Stimulated activated CD4-positive, alpha-beta T cell treated with anti-CD3 and anti-CD28 coated beads, TNF-alpha, amount 100 ng/mL, for 1 hour (primary cell): ENCODE measurements around the gene TFPI.

Experiments used
- DNase-seq, 3 donors: peaks; one replicate each; pipeline ENCODE4 v3.0.0-alpha.2; 2020; ENCODE audit warnings: low read depth in 3 of 3, low spot score in 1 of 3

Gene TFPI

GRCh38 chr2:187470698-187471097 lies 83.5 kb downstream of the TFPI start:
- no peak for DNase-seq

- DNase-seq: no peak
Measured at GRCh38 chr2:187469538-187469937, 84.7 kb downstream of the TFPI start.

- no peak for DNase-seq
Measured at GRCh38 chr2:187468262-187468661, 86.0 kb downstream of the TFPI start.

GRCh38 chr2:187466129-187466792 lies 88.0 kb downstream of the TFPI start:
- no peak for DNase-seq

GRCh38 chr2:187462839-187463238 lies 91.4 kb downstream of the TFPI start:
- no peak for DNase-seq

- DNase-seq: no peak
Measured at GRCh38 chr2:187461294-187462261, 92.7 kb downstream of the TFPI start.

- DNase-seq: no peak
Measured at GRCh38 chr2:187459256-187459655, 95.0 kb downstream of the TFPI start.

- DNase-seq: no peak
Measured at GRCh38 chr2:187453078-187453641, 101.1 kb downstream of the TFPI start.

- no peak for DNase-seq
Measured at GRCh38 chr2:187451510-187451909, 102.7 kb downstream of the TFPI start.

- no peak for DNase-seq
Measured at GRCh38 chr2:187447336-187447735, 106.9 kb downstream of the TFPI start.

GRCh38 chr2:187446711-187447110 lies 107.5 kb downstream of the TFPI start:
- no peak for DNase-seq

GRCh38 chr2:187445051-187445450 lies 109.2 kb downstream of the TFPI start:
- DNase-seq: no peak

- no peak for DNase-seq
Measured at GRCh38 chr2:187442778-187443177, 111.5 kb downstream of the TFPI start.

- DNase-seq: no peak
Measured at GRCh38 chr2:187442378-187442777, 111.9 kb downstream of the TFPI start.

GRCh38 chr2:187440101-187440675 lies 114.0 kb downstream of the TFPI start:
- DNase-seq: no peak

GRCh38 chr2:187438455-187438854 lies 115.8 kb downstream of the TFPI start:
- DNase-seq: no peak

- DNase-seq: no peak
Measured at GRCh38 chr2:187435756-187436155, 118.5 kb downstream of the TFPI start.

- DNase-seq: no peak
Measured at GRCh38 chr2:187435078-187435477, 119.2 kb downstream of the TFPI start.

GRCh38 chr2:187434342-187434785 lies 119.9 kb downstream of the TFPI start:
- no peak for DNase-seq

- DNase-seq: no peak
Measured at GRCh38 chr2:187431911-187432310, 122.3 kb downstream of the TFPI start.

- DNase-seq: no peak
Measured at GRCh38 chr2:187429989-187430388, 124.2 kb downstream of the TFPI start.

GRCh38 chr2:187424146-187424545 lies 130.1 kb downstream of the TFPI start:
- DNase-seq: no peak
